ENCODE measurements around the gene SRGN.

The SRGN gene

DNA sequence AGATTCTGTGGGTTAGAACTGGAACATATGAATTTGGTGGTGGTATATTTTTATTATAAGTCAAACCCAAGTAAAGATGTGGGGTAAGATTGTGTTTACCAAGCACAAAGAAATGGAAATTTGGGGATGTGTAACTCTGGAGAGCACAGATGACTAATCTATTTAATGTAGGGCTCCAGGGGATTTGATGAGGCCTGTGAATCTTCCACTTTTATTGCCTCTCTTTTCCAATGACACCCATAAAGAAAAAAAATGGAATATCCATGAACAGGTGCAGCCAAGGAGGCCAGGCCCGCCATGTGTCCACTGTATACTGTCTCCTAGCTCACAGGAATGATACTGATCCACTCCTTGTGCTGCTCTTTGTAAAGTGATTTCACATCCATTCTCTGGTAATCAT lies 2.8 kb downstream of the SRGN start:
- no peak for DNase-seq (ENCODE audit: low read depth)

DNA sequence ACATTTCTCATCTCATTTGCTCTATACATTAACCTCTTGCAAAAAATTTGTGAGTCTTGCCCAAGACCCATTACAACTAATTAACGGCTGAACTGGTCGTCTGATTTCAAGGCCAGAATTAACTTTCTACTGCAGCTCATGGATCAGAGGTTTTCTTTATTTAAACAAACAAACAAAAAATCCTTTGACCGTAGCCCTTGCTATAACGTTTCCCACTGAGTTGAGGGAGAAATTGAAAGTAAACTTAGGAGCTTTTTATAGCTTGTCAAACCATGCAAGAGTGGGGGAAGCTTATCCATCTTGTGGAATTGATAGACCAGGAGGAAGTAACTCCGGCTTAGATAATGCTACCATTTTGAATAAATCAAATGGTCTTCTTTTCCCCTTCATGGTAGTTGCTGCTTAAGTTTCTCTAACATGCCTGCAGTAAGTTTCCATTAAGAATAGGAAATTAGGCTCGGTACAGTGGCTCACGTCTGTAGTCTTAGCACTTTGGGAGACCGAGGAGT lies 3.3 kb downstream of the SRGN start:
- DNase-seq (ENCODE audit: low read depth): no peak

- DNase-seq (ENCODE audit: low read depth): peak; percentile 59
Measured at GRCh38 chr10:69092959-69093850, 5.3 kb downstream of the SRGN start.

DNA sequence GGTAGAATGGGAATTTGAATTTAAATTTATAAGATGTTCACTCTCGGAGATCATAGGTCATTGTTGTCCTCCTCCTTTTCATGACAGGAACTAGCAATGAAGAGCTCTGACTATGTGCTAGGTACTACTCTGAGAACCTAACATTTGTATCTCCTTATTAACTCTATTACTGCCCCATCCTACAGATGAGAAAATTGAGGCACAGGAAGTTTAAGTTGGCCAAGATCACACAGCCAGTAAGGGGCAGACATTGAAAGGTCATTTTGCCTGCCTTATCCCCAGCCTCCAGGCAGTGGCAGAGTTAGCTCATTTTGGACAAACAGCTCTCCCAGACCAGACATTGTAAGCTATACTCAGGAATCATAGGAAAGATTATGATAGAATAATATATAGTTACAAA lies 6.0 kb downstream of the SRGN start:
- DNase-seq (ENCODE audit: low read depth): no peak

DNA sequence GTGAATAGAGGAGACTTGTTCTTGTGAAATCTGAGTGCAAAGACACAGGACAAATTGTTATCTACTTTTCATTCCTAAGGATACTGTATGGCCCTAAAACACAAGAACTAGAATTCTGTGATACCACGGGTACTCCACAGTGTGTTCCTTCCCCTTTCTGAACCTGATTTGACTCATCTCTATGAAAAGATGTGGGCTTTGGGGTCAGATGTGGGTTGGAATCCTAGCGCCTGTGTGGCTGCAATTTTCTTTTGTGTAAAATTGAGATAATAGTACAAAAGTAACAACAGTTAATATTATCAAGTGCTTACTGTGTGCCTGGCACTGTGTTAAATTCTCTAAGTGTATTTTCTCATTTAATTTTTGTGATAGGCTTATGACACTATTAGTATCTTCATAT lies 8.1 kb downstream of the SRGN start:
- DNase-seq (ENCODE audit: low read depth): no peak

- DNase-seq (ENCODE audit: low read depth): no peak
Measured at GRCh38 chr10:69097729-69098128, 9.8 kb downstream of the SRGN start.

DNA sequence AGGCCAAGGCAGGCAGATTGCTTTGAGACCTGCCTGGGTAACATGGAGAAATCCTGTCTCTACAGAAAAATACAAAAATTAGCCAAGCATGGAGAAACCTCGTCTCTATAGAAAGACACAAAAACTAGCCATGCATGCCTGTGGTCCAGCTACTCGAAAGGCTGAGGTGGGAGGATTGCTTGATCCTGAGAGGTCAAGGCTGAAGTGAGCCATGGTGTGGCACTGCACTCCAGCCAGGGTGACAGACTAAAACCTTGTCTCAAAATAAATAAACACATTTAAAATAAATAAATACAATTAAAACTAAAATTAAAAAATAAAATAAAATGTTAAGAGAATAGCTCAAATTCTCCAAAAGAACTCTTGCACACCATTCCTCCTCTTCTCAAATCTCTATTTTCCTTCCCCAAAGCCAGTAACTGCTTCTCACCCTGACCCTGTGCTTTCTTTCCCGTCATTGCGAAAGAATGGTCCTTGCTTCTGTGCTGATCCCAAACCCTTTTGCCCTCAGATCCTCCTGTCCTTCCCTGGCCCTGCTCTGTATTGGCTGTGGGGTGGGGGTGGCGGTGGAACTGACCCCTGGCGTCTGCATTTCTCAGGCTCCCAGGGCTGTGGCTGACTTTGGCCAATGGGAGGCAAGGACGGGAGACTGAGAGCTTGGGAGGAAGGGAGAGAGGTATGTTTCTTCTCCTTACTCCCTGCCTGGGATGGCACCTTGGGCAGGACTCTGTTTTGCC lies 12.4 kb downstream of the SRGN start:
- DNase-seq (ENCODE audit: low read depth): no peak

DNA sequence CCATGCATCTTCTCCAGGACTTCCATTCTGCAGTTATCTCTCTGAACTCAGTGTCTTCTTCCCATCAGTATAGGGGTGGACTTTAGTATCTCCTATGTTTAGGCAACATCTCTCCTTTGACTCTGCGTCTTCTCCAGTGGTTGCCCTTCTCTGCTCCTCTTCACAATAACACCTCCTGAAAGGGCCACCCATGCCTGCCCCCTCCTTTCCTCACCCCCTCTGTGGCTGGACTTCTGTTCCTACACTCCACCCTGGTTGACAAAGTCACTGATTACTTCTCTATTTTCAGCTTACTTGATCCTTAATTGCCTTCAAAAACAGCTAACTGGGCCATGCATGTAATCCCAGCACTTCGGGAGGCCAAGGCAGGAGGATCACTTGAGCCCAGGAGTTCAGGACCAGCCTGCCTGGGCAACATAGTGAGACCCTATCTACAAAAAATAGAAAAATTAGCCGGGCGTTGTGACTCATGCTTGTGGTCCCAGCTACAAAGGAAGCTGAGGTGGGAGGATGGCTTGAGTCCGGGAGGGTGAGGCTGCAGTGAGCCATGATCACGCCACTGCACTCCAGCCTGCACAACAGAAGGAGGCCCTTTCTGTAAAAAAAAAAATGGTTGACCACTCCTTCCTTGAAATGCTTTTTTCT lies 13.7 kb downstream of the SRGN start:
- no peak for DNase-seq (ENCODE audit: low read depth)

DNA sequence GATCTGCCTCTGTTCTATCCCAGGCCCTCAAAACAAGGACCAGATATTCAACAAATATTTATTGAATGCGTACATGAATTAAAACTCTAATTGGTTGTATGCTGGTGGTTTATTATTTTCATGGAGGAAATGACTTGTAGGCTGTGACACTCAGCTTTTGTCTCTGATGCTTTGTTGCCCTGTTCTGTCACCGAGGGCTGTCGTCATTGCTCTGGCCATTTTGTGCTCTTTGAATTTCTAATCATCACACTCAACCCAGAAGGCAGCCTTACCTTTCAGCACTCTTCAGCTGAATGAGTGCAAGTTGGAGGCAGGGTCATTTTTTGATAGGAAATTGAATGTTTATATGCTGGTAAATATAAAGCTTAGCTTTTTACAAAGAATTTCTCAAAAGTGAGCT lies 14.5 kb downstream of the SRGN start:
- DNase-seq (ENCODE audit: low read depth): no peak

DNA sequence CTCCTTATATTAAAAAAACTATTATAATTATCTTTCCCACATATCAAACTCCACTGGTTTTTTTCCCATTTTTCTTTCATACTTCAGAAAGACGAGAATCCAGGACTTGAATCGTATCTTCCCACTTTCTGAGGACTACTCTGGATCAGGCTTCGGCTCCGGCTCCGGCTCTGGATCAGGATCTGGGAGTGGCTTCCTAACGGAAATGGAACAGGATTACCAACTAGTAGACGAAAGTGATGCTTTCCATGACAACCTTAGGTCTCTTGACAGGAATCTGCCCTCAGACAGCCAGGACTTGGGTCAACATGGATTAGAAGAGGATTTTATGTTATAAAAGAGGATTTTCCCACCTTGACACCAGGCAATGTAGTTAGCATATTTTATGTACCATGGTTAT lies 15.9 kb downstream of the SRGN start:
- no peak for DNase-seq (ENCODE audit: low read depth)

DNA sequence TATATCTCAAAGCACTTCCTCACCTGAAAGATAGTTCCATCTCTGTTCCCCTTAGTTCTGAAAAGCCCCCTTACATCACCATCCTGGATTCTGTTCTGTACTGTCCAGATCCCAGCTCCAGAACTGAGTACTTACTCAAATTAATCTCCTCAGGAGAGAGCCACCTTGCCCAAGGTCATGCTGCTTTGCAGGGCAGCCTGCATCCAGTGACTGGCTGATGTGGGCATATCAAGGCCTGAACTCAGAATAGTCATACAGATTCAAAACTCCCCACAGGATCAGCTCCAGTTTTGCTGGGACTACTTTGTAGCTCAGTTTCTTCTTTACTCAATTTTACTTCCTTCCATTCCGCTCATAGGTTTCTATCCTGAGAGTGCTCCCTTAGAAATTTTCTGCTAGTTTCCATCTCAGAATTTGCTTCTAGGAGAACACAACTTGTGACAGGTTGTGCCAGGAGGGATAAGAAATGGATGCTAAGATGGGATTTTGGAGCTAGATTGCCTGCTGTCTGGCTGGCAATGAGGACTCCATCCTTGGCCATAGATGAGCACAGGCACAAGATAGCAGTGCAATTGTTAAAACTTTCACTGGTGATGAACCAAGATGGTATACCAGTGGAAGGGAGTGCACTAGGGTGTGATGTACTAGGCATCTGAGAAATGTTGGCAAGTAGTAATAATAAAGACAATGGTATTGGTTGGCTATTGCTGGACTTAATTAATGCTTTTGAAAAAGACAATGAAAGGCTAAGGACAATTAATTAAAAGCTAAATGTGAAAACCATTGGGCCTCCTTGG lies 17.3 kb downstream of the SRGN start:
- no peak for DNase-seq (ENCODE audit: low read depth)

DNA sequence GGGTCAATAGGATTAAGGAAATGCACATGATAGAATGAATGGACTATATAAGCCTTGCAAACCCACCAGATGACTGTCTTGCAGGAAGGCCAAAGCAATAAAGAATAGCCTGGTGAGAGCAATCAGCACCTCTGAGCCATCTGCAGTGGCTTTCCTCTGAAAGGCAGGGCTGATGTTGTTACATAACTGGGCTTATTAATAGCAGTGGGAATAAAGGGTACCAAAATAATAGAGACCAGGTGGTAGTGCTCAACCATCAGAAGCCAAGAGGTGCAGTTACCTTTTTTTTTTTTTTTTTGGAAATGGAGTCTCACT lies 19.2 kb downstream of the SRGN start:
- no peak for DNase-seq (ENCODE audit: low read depth)

GRCh38 chr10:69107699-69108098 lies 19.8 kb downstream of the SRGN start:
- DNase-seq (ENCODE audit: low read depth): no peak

- DNase-seq (ENCODE audit: low read depth): no peak
Measured at GRCh38 chr10:69119896-69120295, 32.0 kb downstream of the SRGN start.

DNA sequence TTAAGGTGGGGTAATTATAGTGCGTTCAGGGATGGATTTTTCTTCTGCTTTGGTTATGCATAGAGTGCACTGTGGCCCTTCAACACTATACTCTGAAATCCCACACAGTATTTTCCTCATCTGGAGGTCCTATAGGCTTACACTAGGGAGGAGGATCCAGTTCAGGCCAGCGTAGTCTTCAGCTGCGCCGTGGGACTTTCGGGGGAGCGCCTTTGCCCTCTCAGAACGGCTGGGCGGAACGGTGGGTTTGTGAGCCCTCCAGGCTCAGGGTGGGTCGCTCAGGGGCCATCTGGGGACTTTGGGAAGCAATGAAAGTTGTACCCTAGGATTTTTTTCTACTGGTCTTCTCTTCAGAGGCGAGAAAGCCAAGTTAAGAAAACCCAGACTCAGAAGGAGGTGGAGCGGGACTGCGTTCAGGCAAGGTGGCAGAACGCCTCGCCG lies 35.4 kb downstream of the SRGN start:
- DNase-seq (ENCODE audit: low read depth): no peak

- peak; percentile 99 for DNase-seq (ENCODE audit: low read depth)
Measured at GRCh38 chr10:69123747-69124562, 36.1 kb downstream of the SRGN start, which contains the start of gene VPS26A. Gene VPS26A (plus strand): TSS chr10:69124178. CDS start chr10:69124278, 100 bp downstream.

DNA sequence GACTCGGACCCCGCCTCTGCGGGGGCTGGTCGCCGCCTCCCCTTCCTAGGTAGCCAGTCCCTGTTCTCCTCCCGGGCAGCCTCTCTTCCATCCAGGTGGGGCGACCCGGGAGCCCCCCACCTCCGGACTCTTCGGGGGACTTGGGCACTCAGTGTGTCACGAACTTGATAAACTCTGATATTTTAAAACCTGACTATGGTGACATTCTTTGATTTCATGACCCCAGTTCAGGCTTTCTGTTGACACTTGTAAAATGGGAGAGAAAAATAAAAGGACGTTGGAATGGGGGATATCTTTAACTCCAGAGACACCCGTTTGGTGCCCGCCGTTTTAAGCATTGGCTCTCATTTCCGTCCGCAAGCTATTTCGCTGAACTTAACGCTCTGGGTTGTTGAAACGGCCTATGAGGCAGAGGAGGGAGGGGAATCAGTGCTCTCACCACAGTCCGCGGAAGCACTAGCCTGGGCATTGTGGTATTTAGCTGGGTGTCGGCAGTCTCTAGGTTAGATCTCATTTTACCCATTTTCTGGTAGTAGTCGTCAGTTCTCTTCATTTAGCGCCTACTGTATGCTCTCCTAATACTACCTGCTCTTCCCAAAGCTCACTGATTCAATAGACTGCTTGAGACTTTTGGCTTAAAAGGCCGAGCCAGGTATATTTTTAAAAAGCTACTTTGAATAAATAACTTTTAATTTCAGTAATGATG lies 36.8 kb downstream of the SRGN start:
- DNase-seq (ENCODE audit: low read depth): peak; percentile 31

DNA sequence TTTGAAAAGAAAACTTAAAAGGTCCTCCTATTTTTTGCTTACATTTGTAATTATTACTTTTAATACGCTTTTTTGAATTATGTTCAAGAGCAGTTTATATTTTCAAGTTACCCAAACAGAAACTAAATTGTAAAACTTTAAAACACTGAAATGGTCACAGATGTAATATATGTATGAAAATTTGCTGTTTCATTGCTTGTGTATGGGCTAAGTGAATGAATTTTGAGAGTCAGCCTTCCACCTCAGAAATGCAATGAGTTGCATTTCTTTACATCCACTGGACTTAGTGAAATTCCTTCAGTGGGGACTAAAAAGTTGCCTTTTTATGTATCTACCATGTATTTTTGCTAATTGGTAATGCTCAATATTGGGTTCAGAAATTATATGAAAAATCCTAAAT lies 37.7 kb downstream of the SRGN start:
- DNase-seq (ENCODE audit: low read depth): no peak

- DNase-seq (ENCODE audit: low read depth): no peak
Measured at GRCh38 chr10:69130251-69130650, 42.3 kb downstream of the SRGN start.

- no peak for DNase-seq (ENCODE audit: low read depth)
Measured at GRCh38 chr10:69139961-69140360, 52.1 kb downstream of the SRGN start.

Data from stimulated activated CD8-positive, alpha-beta memory T cell treated with anti-CD3 and anti-CD28 coated beads, Interleukin-4, amount 100 ng/mL, for 24 hours (primary cell).